ENCODE measurements around the gene BEST4. TPM values are rescaled to one million over a fixed set of nuclear protein-coding genes. Genes with fewer than 3 reads are reported as not detected.
A peak's percentile ranks its signal among the peaks of the same experiment; 100 is the strongest.

BEST4 gene
- total and polyA plus RNA-seq, 9 donors = 0.25 to 1.7 (median 0.63) TPM

DNA sequence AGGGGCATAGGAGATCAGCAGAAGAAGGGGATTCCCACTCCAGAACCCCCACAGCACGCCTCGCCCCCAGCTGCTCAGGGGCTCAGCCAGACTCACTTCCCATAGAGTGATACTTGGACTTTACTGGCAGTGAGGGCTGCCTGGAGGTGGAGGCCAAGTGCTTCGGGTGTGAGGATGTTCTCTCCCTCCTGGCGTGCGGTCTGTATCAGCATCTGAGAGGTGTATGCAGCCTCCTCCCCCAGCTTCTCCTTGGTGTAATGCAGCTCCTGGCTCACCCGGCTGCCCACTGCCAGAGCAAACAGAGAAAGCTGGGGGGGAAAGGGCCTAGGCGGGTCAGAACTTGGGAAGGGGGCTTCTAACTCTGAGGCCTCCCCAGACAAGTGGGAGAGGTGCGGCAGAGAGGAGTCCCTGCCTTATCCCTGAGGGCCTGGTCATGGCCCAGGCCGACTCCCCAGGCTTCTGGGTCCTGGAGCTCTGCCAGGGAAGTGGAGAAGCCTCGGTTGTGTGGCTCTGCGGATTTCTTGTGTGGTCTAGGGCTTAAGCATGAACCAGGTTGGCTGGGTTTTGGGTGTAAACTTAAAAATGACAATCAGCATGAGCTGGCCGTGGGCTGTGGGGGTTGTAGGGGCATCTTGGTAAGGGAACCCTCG lies 44.2 kb upstream of the BEST4 start:
- TF ChIP-seq, protein P1, sequence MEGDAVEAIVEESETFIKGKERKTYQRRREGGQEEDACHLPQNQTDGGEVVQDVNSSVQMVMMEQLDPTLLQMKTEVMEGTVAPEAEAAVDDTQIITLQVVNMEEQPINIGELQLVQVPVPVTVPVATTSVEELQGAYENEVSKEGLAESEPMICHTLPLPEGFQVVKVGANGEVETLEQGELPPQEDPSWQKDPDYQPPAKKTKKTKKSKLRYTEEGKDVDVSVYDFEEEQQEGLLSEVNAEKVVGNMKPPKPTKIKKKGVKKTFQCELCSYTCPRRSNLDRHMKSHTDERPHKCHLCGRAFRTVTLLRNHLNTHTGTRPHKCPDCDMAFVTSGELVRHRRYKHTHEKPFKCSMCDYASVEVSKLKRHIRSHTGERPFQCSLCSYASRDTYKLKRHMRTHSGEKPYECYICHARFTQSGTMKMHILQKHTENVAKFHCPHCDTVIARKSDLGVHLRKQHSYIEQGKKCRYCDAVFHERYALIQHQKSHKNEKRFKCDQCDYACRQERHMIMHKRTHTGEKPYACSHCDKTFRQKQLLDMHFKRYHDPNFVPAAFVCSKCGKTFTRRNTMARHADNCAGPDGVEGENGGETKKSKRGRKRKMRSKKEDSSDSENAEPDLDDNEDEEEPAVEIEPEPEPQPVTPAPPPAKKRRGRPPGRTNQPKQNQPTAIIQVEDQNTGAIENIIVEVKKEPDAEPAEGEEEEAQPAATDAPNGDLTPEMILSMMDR (IDR thresholded peaks at IDR 0.05) = no peak
- TF ChIP-seq POLR2A (IDR thresholded peaks at IDR 0.05) (no peak), EP300 (IDR thresholded peaks at IDR 0.05) (no peak)
- Histone ChIP-seq H3K27ac (no peak overlapping the region), H3K27me3 (no peaks in the 10 kb centered on the region), H3K9me3 (no peaks in the 10 kb centered on the region), H3K4me1 (ENCODE audit: insufficient read depth) (no peaks in the 10 kb centered on the region), H3K4me3 (no peak overlapping the region), H3K36me3 (no peaks in the 10 kb centered on the region)
- peak in 1 of 5 donors; percentile 48 for DNase-seq
- WGBS, 3 donors = 65 to 68% (median 68%) methylated on average over 13 of the region's 13 CpGs
- intact Hi-C loops (cut with DNase I) = loop anchor here in 2 of 4 donors (5.0 to 10.0 kb wide), 2 partner anchors 47 to 180 kb away; partner anchors contain the start of genes BEST4 (in 1 of the 2), HECTD3 (in 1 of the 2) and UROD (in 1 of the 2)

DNA sequence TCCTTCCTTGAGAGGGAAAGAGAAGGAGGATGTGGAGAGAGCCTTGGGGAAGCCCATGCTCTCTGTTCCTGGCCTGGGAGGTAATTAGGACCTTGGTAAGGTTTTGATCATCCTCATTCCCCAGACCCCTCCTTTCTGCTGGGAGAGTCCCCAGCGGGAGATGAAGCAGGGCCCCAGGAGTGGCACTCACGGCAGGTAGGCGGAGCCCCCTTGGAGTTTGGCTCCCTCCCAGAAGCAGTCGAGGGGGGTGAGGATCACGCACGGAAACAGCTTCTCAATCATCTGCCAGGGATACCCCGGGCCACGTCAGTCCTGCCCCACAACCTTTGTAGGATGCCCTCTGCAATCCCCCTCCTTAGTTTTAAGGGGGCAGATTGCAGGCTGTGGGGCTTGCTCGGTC lies 43.5 kb upstream of the BEST4 start:
- 56 to 64% (median 60%) methylated on average over 9 of the region's 9 CpGs for WGBS, 3 donors
- H3K36me3 ChIP-seq = no peaks in the 10 kb centered on the region
- DNase-seq = peak in 1 of 5 donors; percentile 17
- no peak overlapping the region for H3K27ac ChIP-seq
- no peaks in the 10 kb centered on the region for H3K9me3 ChIP-seq
- H3K27me3 ChIP-seq = no peaks in the 10 kb centered on the region
- TF ChIP-seq, protein P1 (IDR thresholded peaks at IDR 0.05) = no peak
- TF ChIP-seq EP300 (IDR thresholded peaks at IDR 0.05) (no peak), POLR2A (IDR thresholded peaks at IDR 0.05) (no peak)
- H3K4me1 ChIP-seq (ENCODE audit: insufficient read depth) = no peaks in the 10 kb centered on the region
- H3K4me3 ChIP-seq = no peak overlapping the region
- intact Hi-C loops (cut with DNase I) = loop anchor here in 2 of 4 donors (5.0 to 10.0 kb wide), 2 partner anchors 47 to 181 kb away; partner anchors contain the start of genes BEST4 (in 1 of the 2), HECTD3 (in 1 of the 2) and UROD (in 1 of the 2)

DNA sequence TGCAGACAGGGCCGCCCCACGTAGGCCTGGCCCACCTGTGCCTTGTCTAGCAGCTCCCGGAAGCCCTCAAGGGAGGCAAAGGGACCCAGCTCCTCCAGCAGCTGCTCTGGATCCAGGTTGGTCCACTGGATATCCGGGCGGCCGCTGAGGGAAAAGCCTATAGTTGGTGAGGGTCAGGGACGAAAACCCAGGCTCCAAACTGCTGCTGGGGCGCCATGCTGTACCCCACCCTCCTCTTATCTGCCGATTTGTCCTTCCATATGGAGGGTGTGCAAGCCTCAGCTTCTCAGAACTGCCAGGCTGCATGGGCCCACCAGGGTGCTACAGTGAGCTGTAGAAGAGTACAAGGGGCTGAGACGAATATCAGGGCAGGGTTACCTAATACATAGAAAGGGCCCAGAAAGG lies 42.9 kb upstream of the BEST4 start:
- no peaks in the 10 kb centered on the region for H3K36me3 ChIP-seq
- H3K27ac ChIP-seq = no peak overlapping the region
- no peaks in the 10 kb centered on the region for H3K4me1 ChIP-seq (ENCODE audit: insufficient read depth)
- H3K9me3 ChIP-seq = no peaks in the 10 kb centered on the region
- H3K27me3 ChIP-seq = no peaks in the 10 kb centered on the region
- 77 to 83% (median 82%) methylated on average over 10 of the region's 10 CpGs for WGBS, 3 donors
- TF ChIP-seq, protein P1 (IDR thresholded peaks at IDR 0.05) = no peak
- TF ChIP-seq POLR2A (IDR thresholded peaks at IDR 0.05) (no peak), EP300 (IDR thresholded peaks at IDR 0.05) (no peak)
- no peak overlapping the region for H3K4me3 ChIP-seq
- intact Hi-C loops (cut with DNase I) = loop anchor here in 2 of 4 donors (5.0 to 10.0 kb wide), 2 partner anchors 46 to 181 kb away; partner anchors contain the start of genes BEST4 (in 1 of the 2), HECTD3 (in 1 of the 2) and UROD (in 1 of the 2)
- peak in 1 of 5 donors; percentile 14 for DNase-seq

DNA sequence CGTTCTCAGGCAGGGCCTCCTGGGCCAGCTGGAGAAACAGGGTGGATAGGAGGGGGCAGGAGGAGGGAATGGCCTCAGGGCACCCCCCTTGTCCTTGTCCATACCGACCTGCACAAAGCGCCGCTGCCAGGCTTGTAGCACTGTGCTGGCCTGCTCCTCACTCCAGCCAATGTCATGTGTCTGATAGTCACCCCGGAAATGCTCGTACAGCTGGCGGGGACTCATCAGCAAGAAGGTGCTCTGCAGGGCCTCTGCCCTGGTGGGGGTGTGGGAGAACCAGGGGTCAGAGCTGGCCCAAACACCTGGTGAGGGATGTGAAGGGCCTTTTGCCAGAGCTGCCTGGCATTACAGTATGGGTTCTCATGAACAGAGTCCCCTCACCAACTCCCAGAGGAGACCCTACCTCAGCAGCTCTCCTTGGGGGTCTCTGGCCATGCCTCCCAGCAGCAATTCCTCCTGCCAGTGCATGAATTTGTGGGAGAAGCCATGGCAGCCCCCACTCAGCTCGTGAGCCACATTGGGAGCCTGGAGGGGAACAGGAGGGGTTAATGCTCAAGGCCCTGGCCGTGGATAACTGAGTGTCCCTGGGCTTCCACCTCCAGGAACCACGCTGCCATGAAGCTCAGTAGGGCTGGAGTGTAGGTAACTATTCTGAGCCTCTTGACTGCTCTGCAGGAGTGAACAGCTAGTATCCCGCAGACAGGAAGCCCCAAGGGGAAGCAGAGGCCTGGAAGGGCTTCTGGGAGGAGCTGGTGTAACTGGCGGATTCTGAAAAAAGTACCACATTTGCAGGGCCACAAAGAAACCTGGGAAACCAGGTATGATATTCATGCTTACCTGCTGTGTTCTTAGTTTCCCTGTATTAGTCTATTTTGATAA lies 41.8 kb upstream of the BEST4 start:
- no peaks in the 10 kb centered on the region for H3K9me3 ChIP-seq
- WGBS, 3 donors = 71 to 80% (median 74%) methylated on average over 9 to 12 of the region's 12 CpGs
- intact Hi-C loops (cut with DNase I) = loop anchor here in 2 of 4 donors (5.0 to 10.0 kb wide), 2 partner anchors 45 to 183 kb away; partner anchors contain the start of genes BEST4 (in 1 of the 2), HECTD3 (in 1 of the 2) and UROD (in 1 of the 2)
- H3K36me3 ChIP-seq = no peaks in the 10 kb centered on the region
- no peak overlapping the region for H3K4me3 ChIP-seq
- no peaks in the 10 kb centered on the region for H3K27me3 ChIP-seq
- DNase-seq = peak in 1 of 5 donors; percentile 19
- no peaks in the 10 kb centered on the region for H3K4me1 ChIP-seq (ENCODE audit: insufficient read depth)
- TF ChIP-seq, protein P1 (IDR thresholded peaks at IDR 0.05) = no peak
- TF ChIP-seq EP300 (IDR thresholded peaks at IDR 0.05) (no peak), POLR2A (IDR thresholded peaks at IDR 0.05) (no peak)
- H3K27ac ChIP-seq = no peak overlapping the region
